ENCODE measurements around the gene GPHN. TPM values are rescaled to one million over a fixed set of nuclear protein-coding genes. Genes with fewer than 3 reads are reported as not detected.

Gene GPHN
- total RNA-seq, 1 donor = 6.5 TPM

- DNase-seq (ENCODE audit: low read depth) = no peak
- TF ChIP-seq CTCF (IDR thresholded peaks at IDR 0.05; ENCODE audit: insufficient read depth, low read length) = no peak
- no peak overlapping the region for H3K4me3 ChIP-seq (ENCODE audit: low read depth, low read length)
Observed at GRCh38 chr14:66595394-66595793, 87.4 kb downstream of the GPHN start.

- TF ChIP-seq CTCF (IDR thresholded peaks at IDR 0.05; ENCODE audit: insufficient read depth, low read length) = no peak
- no peak for DNase-seq (ENCODE audit: low read depth)
- no peak overlapping the region for H3K4me3 ChIP-seq (ENCODE audit: low read depth, low read length)
Observed at GRCh38 chr14:66596241-66596985, 88.5 kb downstream of the GPHN start.

DNA sequence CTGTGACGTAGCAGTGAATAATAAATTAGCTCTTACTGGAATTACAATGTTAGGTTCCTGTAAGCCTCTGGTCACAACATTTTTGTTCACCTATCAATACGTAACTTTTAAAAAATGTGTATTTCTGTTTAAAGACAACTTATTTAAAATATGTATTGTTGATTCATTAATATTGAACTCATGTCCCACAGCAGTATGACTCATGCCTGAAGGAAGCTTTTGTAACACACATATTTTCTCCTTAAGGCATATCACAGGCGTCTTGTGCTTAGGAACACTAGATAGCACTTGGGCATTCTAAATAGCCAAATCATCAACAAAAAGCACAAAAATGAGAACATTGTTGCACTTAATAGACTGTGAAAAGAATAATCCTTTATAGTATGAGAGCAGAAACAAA is 92.5 kb downstream of the GPHN start:
- no peak for TF ChIP-seq CTCF (IDR thresholded peaks at IDR 0.05; ENCODE audit: insufficient read depth, low read length)
- DNase-seq (ENCODE audit: low read depth) = peak; percentile 18
- H3K4me3 ChIP-seq (ENCODE audit: low read depth, low read length) = no peak overlapping the region

DNA sequence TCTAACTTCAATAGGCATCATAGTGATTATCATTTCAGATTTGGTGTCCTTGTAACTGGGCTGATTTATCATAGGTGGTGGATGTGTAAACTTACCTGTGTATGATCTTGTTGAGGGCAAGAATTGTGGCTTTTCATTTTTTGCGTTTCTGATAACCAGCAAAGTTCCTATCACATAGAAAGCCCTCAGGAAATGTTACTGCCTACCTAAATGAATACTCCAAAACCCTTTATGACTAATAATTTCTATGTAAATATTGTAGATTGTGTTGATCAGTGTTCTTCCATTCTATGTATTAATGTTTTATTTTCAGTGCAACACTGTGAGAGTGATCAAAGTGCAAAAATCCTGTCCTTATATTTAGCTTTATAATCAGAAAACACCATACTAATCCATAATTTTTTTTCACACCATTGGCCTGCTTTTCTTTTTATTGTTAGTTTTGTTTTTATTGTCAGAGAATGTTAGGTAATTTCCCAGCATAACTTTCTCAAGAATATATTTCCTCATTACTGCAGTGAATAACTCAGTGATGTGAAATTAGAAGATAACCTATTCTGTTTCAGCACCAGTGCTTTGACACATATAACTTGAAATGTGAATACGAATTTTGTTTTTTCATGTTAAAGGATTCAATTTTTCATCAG is 94.1 kb downstream of the GPHN start:
- no peak for DNase-seq (ENCODE audit: low read depth)
- no peak overlapping the region for H3K4me3 ChIP-seq (ENCODE audit: low read depth, low read length)
- no peak for TF ChIP-seq CTCF (IDR thresholded peaks at IDR 0.05; ENCODE audit: insufficient read depth, low read length)

DNA sequence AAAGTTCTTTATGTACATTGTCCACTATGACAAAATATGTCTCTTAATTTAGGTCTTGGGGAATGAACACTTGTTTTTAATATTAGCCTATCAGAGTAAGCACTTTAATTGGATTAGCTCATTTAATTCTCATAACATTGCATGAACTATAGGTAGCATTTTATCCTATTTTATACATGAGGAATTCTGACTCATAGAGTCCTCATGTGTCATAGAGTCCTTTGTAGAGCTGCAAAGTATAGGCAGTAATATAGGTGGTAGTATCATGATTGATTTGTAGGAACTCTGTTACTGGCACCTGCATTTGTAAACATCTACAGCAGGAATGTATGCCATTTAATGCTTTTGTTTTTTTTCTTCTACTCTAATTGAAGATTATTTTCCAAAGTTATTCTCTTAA is 96.0 kb downstream of the GPHN start:
- H3K4me3 ChIP-seq (ENCODE audit: low read depth, low read length) = no peak overlapping the region
- no peak for TF ChIP-seq CTCF (IDR thresholded peaks at IDR 0.05; ENCODE audit: insufficient read depth, low read length)

DNA sequence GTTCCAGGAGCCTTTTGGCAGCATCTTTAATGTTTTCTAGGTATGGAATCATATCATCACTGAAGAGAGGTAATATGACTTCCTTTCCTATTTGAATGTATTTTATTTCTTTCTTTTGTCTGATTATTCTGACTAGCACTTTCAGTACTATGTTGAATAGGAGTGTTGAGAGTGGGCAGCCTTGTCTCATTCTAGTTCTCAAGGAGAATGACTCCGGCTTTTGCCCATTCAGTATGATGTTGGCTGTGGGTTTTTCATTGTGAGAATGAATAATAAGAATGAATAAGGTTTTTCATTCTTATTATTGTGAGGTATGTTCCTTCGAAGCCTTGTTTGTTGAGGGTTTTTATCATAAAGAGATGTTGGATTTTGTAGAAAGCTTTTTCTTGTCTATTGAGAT is 98.9 kb downstream of the GPHN start:
- TF ChIP-seq CTCF (IDR thresholded peaks at IDR 0.05; ENCODE audit: insufficient read depth, low read length) = no peak
- H3K4me3 ChIP-seq (ENCODE audit: low read depth, low read length) = no peak overlapping the region

More for the DNA sequence above, 96.0 kb downstream of the GPHN start:
- no peak for DNase-seq (ENCODE audit: low read depth)

More for the DNA sequence above, 98.9 kb downstream of the GPHN start:
- DNase-seq (ENCODE audit: low read depth) = no peak

Measured in fibroblast of the aortic adventitia (primary cell).